ENCODE measurements around the gene TXNL1. TPM values are rescaled to one million over a fixed set of nuclear protein-coding genes. Genes with fewer than 3 reads are reported as not detected.

Gene TXNL1
- total RNA-seq, 1 experiment from 2014 or later, result 131 TPM

GRCh38 chr18:56676639-56677038, 38.2 kb upstream of the TXNL1 start:
- ChIA-PET CTCF (no interaction called here), POLR2A (ENCODE audit: low non-redundant PET) (no interaction called here)
- no peak for TF ChIP-seq CTCF (conservative IDR thresholded peaks at IDR 0.05; ENCODE audit: low read depth, low read length)
- TF ChIP-seq EZH2 (IDR thresholded peaks at IDR 0.05; ENCODE audit: borderline replicate concordance, low read depth, low read length, poor library complexity, severe bottlenecking), result no peak
- no peak for DNase-seq (ENCODE audit: low spot score)
- Histone ChIP-seq H3K4me3 (ENCODE audit: low read depth, low read length, poor library complexity, severe bottlenecking) (no peak overlapping the region), H3K27ac (ENCODE audit: low read depth, low read length, poor library complexity, severe bottlenecking) (no peak overlapping the region), H3K36me3 (ENCODE audit: insufficient read depth, low read length, poor library complexity, severe bottlenecking) (no peaks in the 10 kb centered on the region), H3K27me3 (replicated peaks; ENCODE audit: insufficient read depth, low read depth, low read length, poor library complexity) (no peaks in the 10 kb centered on the region), H3K4me1 (ENCODE audit: insufficient read depth, low read length, poor library complexity, severe bottlenecking) (no peaks in the 10 kb centered on the region), H3K9me3 (ENCODE audit: low read depth, low read length, poor library complexity, severe bottlenecking) (no peaks in the 10 kb centered on the region)
- no TSS peak for BruUV-seq (replicated peaks)
- intact Hi-C loops (cut with micrococcal nuclease; ENCODE audit: unreplicated experiment), result no loop called here

GRCh38 chr18:56672981-56673380, 34.6 kb upstream of the TXNL1 start:
- Histone ChIP-seq H3K4me1 (ENCODE audit: insufficient read depth, low read length, poor library complexity, severe bottlenecking) (no peaks in the 10 kb centered on the region), H3K9me3 (ENCODE audit: low read depth, low read length, poor library complexity, severe bottlenecking) (no peaks in the 10 kb centered on the region), H3K36me3 (ENCODE audit: insufficient read depth, low read length, poor library complexity, severe bottlenecking) (no peaks in the 10 kb centered on the region), H3K27me3 (replicated peaks; ENCODE audit: insufficient read depth, low read depth, low read length, poor library complexity) (no peaks in the 10 kb centered on the region), H3K4me3 (ENCODE audit: low read depth, low read length, poor library complexity, severe bottlenecking) (no peak overlapping the region), H3K27ac (ENCODE audit: low read depth, low read length, poor library complexity, severe bottlenecking) (no peak overlapping the region)
- ChIA-PET POLR2A (ENCODE audit: low non-redundant PET) (no interaction called here), CTCF (no interaction called here)
- intact Hi-C loops (cut with micrococcal nuclease; ENCODE audit: unreplicated experiment), result no loop called here
- TF ChIP-seq CTCF (conservative IDR thresholded peaks at IDR 0.05; ENCODE audit: low read depth, low read length) (no peak), EZH2 (IDR thresholded peaks at IDR 0.05; ENCODE audit: borderline replicate concordance, low read depth, low read length, poor library complexity, severe bottlenecking) (no peak)
- BruUV-seq (replicated peaks), result no TSS peak
- no peak for DNase-seq (ENCODE audit: low spot score)

GRCh38 chr18:56672391-56672790, 34.0 kb upstream of the TXNL1 start:
- DNase-seq (ENCODE audit: low spot score), result no peak
- Histone ChIP-seq H3K4me3 (ENCODE audit: low read depth, low read length, poor library complexity, severe bottlenecking) (no peak overlapping the region), H3K27ac (ENCODE audit: low read depth, low read length, poor library complexity, severe bottlenecking) (no peak overlapping the region), H3K9me3 (ENCODE audit: low read depth, low read length, poor library complexity, severe bottlenecking) (no peaks in the 10 kb centered on the region), H3K36me3 (ENCODE audit: insufficient read depth, low read length, poor library complexity, severe bottlenecking) (no peaks in the 10 kb centered on the region), H3K27me3 (replicated peaks; ENCODE audit: insufficient read depth, low read depth, low read length, poor library complexity) (no peaks in the 10 kb centered on the region), H3K4me1 (ENCODE audit: insufficient read depth, low read length, poor library complexity, severe bottlenecking) (no peaks in the 10 kb centered on the region)
- intact Hi-C loops (cut with micrococcal nuclease; ENCODE audit: unreplicated experiment), result no loop called here
- no peak for TF ChIP-seq EZH2 (IDR thresholded peaks at IDR 0.05; ENCODE audit: borderline replicate concordance, low read depth, low read length, poor library complexity, severe bottlenecking)
- TF ChIP-seq CTCF (conservative IDR thresholded peaks at IDR 0.05; ENCODE audit: low read depth, low read length), result no peak
- ChIA-PET CTCF (no interaction called here), POLR2A (ENCODE audit: low non-redundant PET) (no interaction called here)
- no TSS peak for BruUV-seq (replicated peaks)
